H1 (cell line): Measurements from ENCODE around the gene SH2D5. TPM values are rescaled to one million over a fixed set of nuclear protein-coding genes. Genes with fewer than 3 reads are reported as not detected.

Experiments used
- ATF2 ChIP-seq: IDR thresholded peaks from 2 replicates; pipeline ENCODE4 v1.6.1; 2012; ENCODE audit warnings: low read length, inconsistent platforms
- CHD2 ChIP-seq: IDR thresholded peaks from 2 replicates; pipeline ENCODE4 v1.6.1; 2012; ENCODE audit warnings: low read length, improper control_type of control experiment
- CHD7 ChIP-seq: fragments of 300-600 bp; sonication (generic); IDR thresholded peaks from 2 replicates; pipeline ENCODE4 v1.7.1; 2012; ENCODE audit warnings: low read length, moderate library complexity, mild to moderate bottlenecking, inconsistent platforms; ENCODE audit not compliant: insufficient replicate concordance
- FOSL1 ChIP-seq: IDR thresholded peaks from 2 replicates; pipeline ENCODE4 v1.6.1; 2011; ENCODE audit warnings: mild to moderate bottlenecking, low read depth, low read length, moderate library complexity; ENCODE audit not compliant: insufficient read depth
- SUZ12 ChIP-seq: fragments of 200-600 bp; sonication (generic); IDR thresholded peaks from 2 replicates; pipeline ENCODE4 v1.6.1; 2012; ENCODE audit warnings: mild to moderate bottlenecking, inconsistent platforms, low read length, moderate library complexity, mixed read lengths
- TCF12 ChIP-seq: IDR thresholded peaks from 2 replicates; pipeline ENCODE4 v1.6.1; 2011; ENCODE audit warnings: low read depth, mild to moderate bottlenecking, low read length
- YY1 ChIP-seq: IDR thresholded peaks from 2 replicates; pipeline ENCODE4 v1.6.1; 2011; ENCODE audit warnings: low read depth, mild to moderate bottlenecking, low read length
- polyA plus RNA-seq, 7 experiments: library from polyadenylated mRNA; depleted of rRNA in 3 of 7; stranded (reverse) in 5 of 7; unstranded in 2 of 7; fragments of >200 nt in 5 of 7; fragments of 200-250 nt in 2 of 7; gene quantifications; 1 replicate in 5 of 7; 2 replicates in 1 of 7; 4 replicates in 1 of 7; pipeline versions ENCODE4 v1.2.1 to v1.2.3, GENCODE V29; 2011 to 2013; ENCODE audit warnings: missing spikeins in 2 of 7, mixed read lengths in 2 of 7
- total RNA-seq: library from RNA; stranded (reverse); fragmentation: NEBNext Ultra II Directional; extraction: Animal tissue kit (Norgen Biotek cat#: 25700); gene quantifications from 2 replicates; pipeline ENCODE4 v1.2.1, GENCODE V29; 2021

The SH2D5 gene
- total and polyA plus RNA-seq, 2 of the 8 experiments (the other 6 are each of a cell fraction or from before 2014, with no cell fraction given): 13.2 to 18.4 TPM

- TF ChIP-seq CHD7 (no peak), FOSL1 (no peak), SUZ12 (no peak), YY1 (no peak), ATF2 (no peak), TCF12 (no peak), CHD2 (no peak; the same call in 1 of the 2 replicates)
These were observed 35.8 kb downstream of the SH2D5 start (continued) for GRCh38 chr1:20696397-20697333.
